Common myeloid progenitor, CD34-positive (primary cell): ENCODE measurements around the gene NIM1K.

Source experiments
- CTCF ChIA-PET: fragments of 350-600 bp; sonication (Branson Sonifier 250); formaldehyde crosslinking; loops from one replicate; lab custom pipeline; 2021; ENCODE audit warnings: antibody characterized with exemption; lab: Charles Lee
- POLR2A ChIA-PET: fragments of 350-600 bp; sonication (Branson Sonifier 250); formaldehyde crosslinking; loops from one replicate; lab custom pipeline; 2021; ENCODE audit warnings: antibody characterized with exemption; lab: Charles Lee
- DNase-seq, 3 donors: peaks; one replicate each; pipeline versions ENCODE4 v3.0.0 to v3.0.0-alpha.2; 2013
- H3K27ac ChIP-seq, 2 experiments: 1 replicate in 1 of 2; 2 replicates in 1 of 2; pipeline ENCODE4 v1.7.0; 2013; ENCODE audit warnings: inconsistent platforms in 2 of 2, low read length in 2 of 2, mild to moderate bottlenecking in 2 of 2, low read depth in 1 of 2, moderate library complexity in 1 of 2; ENCODE audit not compliant: severe bottlenecking in 2 of 2, insufficient read depth in 1 of 2, poor library complexity in 1 of 2
- H3K27me3 ChIP-seq, 5 experiments: replicated peaks in 2 of 5; 1 replicate in 3 of 5; 2 replicates in 2 of 5; pipeline versions ENCODE4 v1.6.1 to v1.7.0; 2013; ENCODE audit warnings: low read length in 4 of 5, mild to moderate bottlenecking in 2 of 5, moderate library complexity in 2 of 5, inconsistent platforms in 1 of 5; ENCODE audit not compliant: insufficient read depth in 5 of 5, control insufficient read depth in 4 of 5
- H3K36me3 ChIP-seq, 4 experiments: 1 replicate in 2 of 4; 2 replicates in 2 of 4; pipeline versions ENCODE4 v1.6.1 to v1.7.0; 2013; ENCODE audit warnings: low read length in 3 of 4, control low read depth in 1 of 4, mild to moderate bottlenecking in 1 of 4; ENCODE audit not compliant: control insufficient read depth in 4 of 4, insufficient read depth in 4 of 4
- H3K4me1 ChIP-seq, 4 experiments: 1 replicate in 3 of 4; 2 replicates in 1 of 4; pipeline versions ENCODE4 v1.6.1 to v1.7.1; 2013; ENCODE audit warnings: low read length in 3 of 4, mild to moderate bottlenecking in 3 of 4, control low read depth in 1 of 4, inconsistent platforms in 1 of 4, moderate library complexity in 1 of 4; ENCODE audit not compliant: control insufficient read depth in 4 of 4, insufficient read depth in 4 of 4; ENCODE audit errors: control extremely low read depth in 1 of 4
- H3K4me3 ChIP-seq, 7 experiments: 1 replicate in 4 of 7; 2 replicates in 3 of 7; pipeline versions ENCODE4 v1.5.1 to v1.7.0; 2013; ENCODE audit warnings: mild to moderate bottlenecking in 7 of 7, low read length in 6 of 7, moderate library complexity in 6 of 7, inconsistent platforms in 2 of 7, low read depth in 2 of 7, control low read depth in 1 of 7; ENCODE audit not compliant: insufficient read depth in 4 of 7, control insufficient read depth in 1 of 7; ENCODE audit errors: extremely low read depth in 1 of 7
- H3K9me3 ChIP-seq, 5 experiments: 1 replicate in 4 of 5; 2 replicates in 1 of 5; pipeline versions ENCODE4 v1.6.1 to v1.7.1; 2013; ENCODE audit warnings: low read length in 4 of 5, mild to moderate bottlenecking in 2 of 5, inconsistent platforms in 1 of 5, low read depth in 1 of 5, moderate library complexity in 1 of 5; ENCODE audit not compliant: control insufficient read depth in 4 of 5, insufficient read depth in 2 of 5; ENCODE audit errors: control extremely low read depth in 1 of 5
- WGBS: methylation state at CpG from one replicate; pipeline ENCODE4 v1.1.5; 2013; ENCODE audit not compliant: insufficient coverage; 5-methylcytosine and 5-hydroxymethylcytosine counted together

The NIM1K gene

DNA sequence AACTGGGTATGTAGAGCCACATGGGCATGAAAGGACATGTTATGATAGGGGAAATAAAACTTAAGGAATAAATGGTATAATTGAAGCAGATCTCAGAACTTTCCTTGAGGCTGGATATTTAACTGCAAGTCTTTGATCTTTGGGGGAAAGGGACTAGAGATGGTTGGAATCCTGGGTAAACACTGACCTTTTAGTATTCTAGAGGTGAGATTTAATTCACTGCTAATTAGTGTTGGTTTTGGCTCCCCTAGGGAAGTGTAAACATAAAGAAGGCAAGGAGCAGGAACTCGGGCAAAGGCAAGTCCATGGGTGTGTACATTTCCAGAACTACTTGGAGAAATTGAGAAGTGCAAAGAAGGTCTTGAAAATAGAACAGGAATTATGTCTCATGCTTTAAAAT lies 16.6 kb downstream of the NIM1K start:
- Histone ChIP-seq H3K4me1 (no peaks in the 10 kb centered on the region), H3K27me3 (peaks cover 0 to 7% (median 2%) of the 10 kb centered on the region in 5 experiments), H3K27ac (no peak overlapping the region), H3K36me3 (no peaks in the 10 kb centered on the region), H3K4me3 (no peak overlapping the region), H3K9me3 (no peaks in the 10 kb centered on the region)
- 0% methylated on average over 1 of the region's 1 CpG for WGBS
- DNase-seq = no peak
- ChIA-PET CTCF (no interaction called here), POLR2A (no interaction called here)

DNA sequence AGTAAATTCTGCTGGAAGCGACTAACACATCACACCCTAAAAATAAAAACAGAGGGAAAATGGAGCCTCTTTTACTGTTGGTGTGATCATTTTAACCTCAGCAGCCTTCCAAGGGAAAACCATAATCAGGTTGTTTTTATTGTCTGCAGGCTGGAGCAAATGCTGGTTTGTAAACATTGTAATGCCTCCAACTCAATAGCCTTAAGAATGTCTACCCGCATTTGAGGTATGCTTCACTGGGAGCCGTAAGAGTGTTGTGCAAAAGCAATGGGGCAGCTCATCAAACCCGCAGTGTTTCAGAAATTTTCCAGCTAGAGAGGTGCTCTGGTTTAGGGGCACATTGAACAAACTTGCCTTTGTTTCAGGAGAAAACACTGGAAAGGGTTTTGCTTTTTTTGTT lies 17.0 kb downstream of the NIM1K start:
- 88% methylated on average over 3 of the region's 4 CpGs for WGBS
- CTCF ChIA-PET = no interaction called here

DNA sequence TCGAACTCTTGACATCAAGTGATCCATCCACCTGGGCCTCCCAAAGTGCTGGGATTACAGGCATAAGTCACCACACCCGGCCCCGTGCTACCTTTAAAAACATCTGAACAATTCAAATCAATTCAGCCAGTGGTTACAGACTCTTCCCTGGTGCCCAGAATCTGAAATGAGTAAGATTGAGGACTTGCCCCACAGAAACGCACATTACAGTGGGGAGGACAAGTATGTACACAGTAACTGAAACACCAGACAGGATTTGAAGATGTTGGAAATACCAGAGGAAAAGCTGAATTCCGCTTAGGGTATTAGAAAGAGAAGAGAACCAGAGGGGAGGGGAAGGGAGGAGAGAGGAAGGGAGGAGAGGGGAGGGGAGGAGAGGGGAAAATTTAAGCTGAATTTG lies 17.8 kb downstream of the NIM1K start:
- Histone ChIP-seq H3K4me3 (no peak overlapping the region), H3K36me3 (no peaks in the 10 kb centered on the region), H3K27me3 (peaks cover 0 to 7% (median 2%) of the 10 kb centered on the region in 5 experiments), H3K9me3 (no peaks in the 10 kb centered on the region), H3K27ac (no peak overlapping the region), H3K4me1 (no peaks in the 10 kb centered on the region)
- DNase-seq = no peak
- POLR2A ChIA-PET = no interaction called here
- 95% methylated on average over 4 of the region's 5 CpGs for WGBS
- CTCF ChIA-PET = interaction anchor here (0.6 kb wide), 1 partner anchor 21 kb away, joined by 3 read pairs; no protein-coding TSS in a partner anchor

More for the DNA sequence above, 17.0 kb downstream of the NIM1K start:
- Histone ChIP-seq H3K27ac (no peak overlapping the region), H3K9me3 (no peaks in the 10 kb centered on the region), H3K36me3 (no peaks in the 10 kb centered on the region), H3K4me3 (no peak overlapping the region), H3K4me1 (no peaks in the 10 kb centered on the region), H3K27me3 (peaks cover 0 to 7% (median 2%) of the 10 kb centered on the region in 5 experiments)
- POLR2A ChIA-PET = no interaction called here
- DNase-seq = no peak

DNA sequence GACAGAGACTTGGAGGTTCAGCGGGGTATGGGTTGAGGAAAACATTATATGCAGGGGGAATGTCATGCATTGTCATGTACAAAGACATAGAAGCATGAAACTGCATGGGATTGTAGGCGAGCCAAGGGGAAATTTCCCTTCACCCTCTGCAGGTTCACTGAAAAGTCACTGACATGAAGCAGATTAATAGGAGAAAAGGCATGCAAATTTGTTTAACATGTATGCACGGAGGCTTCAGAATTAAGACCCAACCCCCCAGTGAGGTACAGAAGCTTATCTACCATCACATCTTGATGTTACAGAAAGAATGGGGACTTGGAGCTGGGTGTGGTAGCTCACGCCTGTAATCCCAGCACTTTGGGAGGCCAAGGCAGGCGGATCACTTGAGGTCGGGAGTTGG lies 18.5 kb downstream of the NIM1K start:
- POLR2A ChIA-PET = no interaction called here
- Histone ChIP-seq H3K4me3 (no peak overlapping the region), H3K27ac (no peak overlapping the region), H3K27me3 (peaks cover 0 to 7% (median 2%) of the 10 kb centered on the region in 5 experiments), H3K36me3 (no peaks in the 10 kb centered on the region), H3K9me3 (no peaks in the 10 kb centered on the region), H3K4me1 (no peaks in the 10 kb centered on the region)
- no peak for DNase-seq
- CTCF ChIA-PET = no interaction called here
- WGBS = 72% methylated on average over 2 of the region's 6 CpGs

DNA sequence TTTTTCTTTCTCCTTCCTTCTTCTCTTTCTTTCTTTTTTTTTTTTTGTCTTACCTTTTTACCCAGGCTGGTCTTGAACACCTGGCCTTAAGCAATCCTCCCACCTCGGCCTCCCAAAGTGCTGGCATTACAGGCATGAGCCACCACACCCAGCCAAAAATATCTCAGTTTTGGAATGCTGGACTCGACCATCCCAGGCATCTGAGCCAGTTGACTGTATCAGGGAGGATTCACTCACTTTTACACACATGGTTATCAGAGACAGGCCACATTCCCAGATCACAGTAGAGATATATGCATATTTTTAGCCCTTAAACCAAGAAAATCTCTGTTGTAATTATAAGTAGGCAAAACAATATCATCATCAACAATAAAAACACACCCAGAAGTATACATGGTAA lies 21.9 kb downstream of the NIM1K start:
- no peaks in the 10 kb centered on the region for H3K4me1 ChIP-seq
- ChIA-PET POLR2A (no interaction called here), CTCF (no interaction called here)
- no peak overlapping the region for H3K27ac ChIP-seq
- no peak for DNase-seq
- H3K4me3 ChIP-seq = no peak overlapping the region
- peaks cover 0 to 1% (median 0%) of the 10 kb centered on the region in 5 experiments for H3K9me3 ChIP-seq
- H3K27me3 ChIP-seq = peaks cover 0 to 6% (median 2%) of the 10 kb centered on the region in 5 experiments
- 100% methylated on average over 1 of the region's 2 CpGs for WGBS
- no peaks in the 10 kb centered on the region for H3K36me3 ChIP-seq

DNA sequence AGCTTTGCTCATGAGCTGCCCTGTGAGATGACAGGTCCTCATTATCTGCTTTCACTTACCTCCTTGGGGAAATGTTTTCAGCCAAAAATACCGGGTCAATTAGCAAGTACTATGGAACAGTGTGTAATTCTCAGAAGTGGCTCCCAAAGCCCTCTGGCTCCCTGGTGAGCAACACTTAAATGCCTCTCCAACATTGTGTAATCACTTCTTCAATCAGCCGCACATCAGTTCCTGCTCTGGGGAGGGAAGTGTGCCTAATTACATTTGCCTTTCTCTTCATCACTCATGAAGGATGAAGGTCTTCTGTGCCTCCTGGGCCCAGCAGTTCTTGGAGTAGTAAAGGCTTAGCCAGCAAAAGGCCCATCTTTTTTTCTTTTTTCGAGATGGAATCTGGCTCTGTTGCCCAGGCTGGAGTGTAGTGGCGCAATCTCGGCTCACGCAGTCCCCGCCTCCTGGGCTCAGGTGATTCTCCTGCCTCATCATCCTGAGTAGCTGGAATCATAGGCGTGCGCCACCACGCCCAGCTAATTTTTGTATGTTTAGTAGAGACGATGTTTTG lies 23.1 kb downstream of the NIM1K start:
- POLR2A ChIA-PET = interaction anchor here (0.6 kb wide), 1 partner anchor 20 kb away, joined by 3 read pairs; no protein-coding TSS in a partner anchor
- Histone ChIP-seq H3K9me3 (peaks cover 0 to 1% (median 0%) of the 10 kb centered on the region in 5 experiments), H3K4me1 (no peaks in the 10 kb centered on the region), H3K36me3 (no peaks in the 10 kb centered on the region), H3K4me3 (no peak overlapping the region), H3K27me3 (peaks cover 0 to 6% (median 0%) of the 10 kb centered on the region in 5 experiments), H3K27ac (no peak overlapping the region)
- CTCF ChIA-PET = no interaction called here
- DNase-seq = no peak
- WGBS = 99% methylated on average over 10 of the region's 11 CpGs

DNA sequence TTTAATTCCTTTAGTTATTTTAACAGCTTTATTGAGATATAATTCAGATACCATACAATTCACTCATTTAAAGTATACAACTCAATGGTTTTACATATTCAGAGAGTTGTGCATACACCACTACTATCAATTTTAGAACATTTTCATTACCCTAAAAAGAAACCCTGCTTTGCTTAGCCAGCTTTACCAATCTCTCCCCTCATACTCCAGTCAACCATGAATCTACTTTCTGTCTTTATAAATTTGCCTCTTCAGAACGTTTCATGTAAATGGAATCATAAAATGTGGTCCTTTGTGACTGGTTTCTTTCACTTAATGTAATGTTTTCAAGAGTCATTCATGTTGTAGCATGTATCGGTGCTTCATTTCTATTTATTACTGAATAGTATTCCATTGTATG lies 24.9 kb downstream of the NIM1K start:
- WGBS = 80% methylated on average over 1 of the region's 2 CpGs

More for the DNA sequence above, 24.9 kb downstream of the NIM1K start:
- H3K4me1 ChIP-seq = no peaks in the 10 kb centered on the region
- ChIA-PET CTCF (no interaction called here), POLR2A (no interaction called here)
- H3K9me3 ChIP-seq = peaks cover 0 to 1% (median 0%) of the 10 kb centered on the region in 5 experiments
- H3K36me3 ChIP-seq = no peaks in the 10 kb centered on the region
- DNase-seq = no peak
- no peak overlapping the region for H3K4me3 ChIP-seq
- H3K27me3 ChIP-seq = peaks cover 0 to 2% (median 0%) of the 10 kb centered on the region in 5 experiments
- no peak overlapping the region for H3K27ac ChIP-seq
